Liver (tissue), 9 donors: ENCODE results near the gene ABCE1. TPM values are rescaled to one million over a fixed set of nuclear protein-coding genes. Genes with fewer than 3 reads are reported as not detected.

ENCODE experiments used
- DNase-seq: peaks from one replicate; pipeline ENCODE4 v3.0.0-alpha.2; 2017; ENCODE audit warnings: low spot score
- H3K27ac ChIP-seq, 2 donors: one replicate each; pipeline ENCODE4 v1.7.0; 2013; ENCODE audit warnings: inconsistent platforms in 2 of 2, low read length in 2 of 2, control low read depth in 1 of 2, low read depth in 1 of 2, mild to moderate bottlenecking in 1 of 2
- H3K27me3 ChIP-seq, 4 donors: one replicate each; pipeline versions ENCODE4 v1.6.1 to v1.7.0; 2013; ENCODE audit warnings: low read length in 3 of 4, inconsistent platforms in 1 of 4, mild to moderate bottlenecking in 1 of 4, moderate library complexity in 1 of 4; ENCODE audit not compliant: control insufficient read depth in 4 of 4, insufficient read depth in 4 of 4
- H3K36me3 ChIP-seq, 4 donors: one replicate each; pipeline versions ENCODE4 v1.6.1 to v1.7.0; 2013; ENCODE audit warnings: low read length in 3 of 4, mild to moderate bottlenecking in 3 of 4, low read depth in 1 of 4, moderate library complexity in 1 of 4; ENCODE audit not compliant: control insufficient read depth in 4 of 4, insufficient read depth in 3 of 4
- H3K4me1 ChIP-seq, 4 donors: one replicate each; pipeline versions ENCODE4 v1.6.1 to v1.7.0; 2013; ENCODE audit warnings: low read length in 3 of 4, mild to moderate bottlenecking in 3 of 4, moderate library complexity in 1 of 4; ENCODE audit not compliant: control insufficient read depth in 4 of 4, insufficient read depth in 4 of 4
- H3K4me3 ChIP-seq, 3 donors: one replicate each; pipeline versions ENCODE4 v1.6.1 to v1.7.0; 2013; ENCODE audit warnings: low read length in 3 of 3, control low read depth in 1 of 3, low read depth in 1 of 3, mild to moderate bottlenecking in 1 of 3
- H3K9ac ChIP-seq, 2 donors: one replicate each; pipeline ENCODE4 v1.7.0; 2013; ENCODE audit warnings: low read length in 2 of 2, mild to moderate bottlenecking in 2 of 2, moderate library complexity in 2 of 2, control low read depth in 1 of 2, low read depth in 1 of 2
- H3K9me3 ChIP-seq, 4 donors: one replicate each; pipeline versions ENCODE4 v1.6.1 to v1.7.0; 2013; ENCODE audit warnings: low read length in 3 of 4; ENCODE audit not compliant: control insufficient read depth in 4 of 4
- CTCF ChIP-seq: fragments of 150-350 bp; IDR thresholded peaks from 2 replicates; pipeline ENCODE4 v1.5.1; 2017; ENCODE audit warnings: improper control_type of control experiment, low read depth, low read length; ENCODE audit not compliant: missing input control
- EGR1 ChIP-seq, 2 donors: IDR thresholded peaks; 2 replicates each; pipeline ENCODE4 v1.6.1; 2016 to 2018; ENCODE audit warnings: antibody characterized with exemption in 2 of 2, low read depth in 2 of 2
- FOXA1 ChIP-seq: IDR thresholded peaks from 2 replicates; pipeline ENCODE4 v1.6.1; 2016; ENCODE audit warnings: antibody characterized with exemption
- FOXA2 ChIP-seq: IDR thresholded peaks from 2 replicates; pipeline ENCODE4 v1.6.1; 2016; ENCODE audit warnings: antibody characterized with exemption
- GABPA ChIP-seq, 2 donors: IDR thresholded peaks in 1 of 2; conservative IDR thresholded peaks in 1 of 2; 2 replicates each; pipeline ENCODE4 v1.6.1; 2016; ENCODE audit warnings: antibody characterized with exemption in 2 of 2, mild to moderate bottlenecking in 1 of 2, moderate library complexity in 1 of 2
- HNF4A ChIP-seq, 2 donors: conservative IDR thresholded peaks; 2 replicates each; pipeline ENCODE4 v1.6.1; 2016; ENCODE audit warnings: antibody characterized with exemption in 2 of 2, mild to moderate bottlenecking in 2 of 2
- HNF4G ChIP-seq: IDR thresholded peaks from 2 replicates; pipeline ENCODE4 v1.6.1; 2016; ENCODE audit warnings: antibody characterized with exemption
- JUND ChIP-seq, 2 donors: IDR thresholded peaks; 2 replicates each; pipeline ENCODE4 v1.6.1; 2016; ENCODE audit warnings: antibody characterized with exemption in 2 of 2
- NR2F2 ChIP-seq: IDR thresholded peaks from 2 replicates; pipeline ENCODE4 v1.6.1; 2016; ENCODE audit warnings: antibody characterized with exemption
- RAD21 ChIP-seq, 2 donors: IDR thresholded peaks; 2 replicates each; pipeline ENCODE4 v1.6.1; 2016; ENCODE audit warnings: antibody characterized with exemption in 2 of 2, mild to moderate bottlenecking in 2 of 2
- REST ChIP-seq: IDR thresholded peaks from 2 replicates; pipeline ENCODE4 v1.6.1; 2016; ENCODE audit warnings: antibody characterized with exemption, mild to moderate bottlenecking
- RXRA ChIP-seq, 2 donors: IDR thresholded peaks; 2 replicates each; pipeline ENCODE4 v1.6.1; 2017 to 2018; ENCODE audit warnings: antibody characterized with exemption in 2 of 2, mild to moderate bottlenecking in 1 of 2
- SP1 ChIP-seq: IDR thresholded peaks from 2 replicates; pipeline ENCODE4 v1.6.1; 2018; ENCODE audit warnings: antibody characterized with exemption, mild to moderate bottlenecking
- TAF1 ChIP-seq: conservative IDR thresholded peaks from 2 replicates; pipeline ENCODE4 v1.6.1; 2016; ENCODE audit warnings: antibody characterized with exemption, mild to moderate bottlenecking
- YY1 ChIP-seq: IDR thresholded peaks from 2 replicates; pipeline ENCODE4 v1.6.1; 2016; ENCODE audit warnings: antibody characterized with exemption, mild to moderate bottlenecking
- ZBTB33 ChIP-seq: IDR thresholded peaks from 2 replicates; pipeline ENCODE4 v1.6.1; 2016; ENCODE audit warnings: antibody characterized with exemption
- WGBS: extraction: QIAGEN DNeasy Blood & Tissue Kit; methylation state at CpG from one replicate; pipeline ENCODE4 v1.1.7; 2013; 5-methylcytosine and 5-hydroxymethylcytosine counted together
- polyA plus RNA-seq, 2 donors: library from polyadenylated mRNA; stranded (reverse) in 1 of 2; unstranded in 1 of 2; fragments of 200-250 nt in 1 of 2; fragments of >200 nt in 1 of 2; fragmentation: Nextera tagmentation in 1 of 2; extraction: Ambion mirVana in 1 of 2; gene quantifications; one replicate each; pipeline versions ENCODE4 v1.2.1 to v1.2.3, GENCODE V29; 2013 to 2015
- total RNA-seq, 2 donors: library from RNA; depleted of rRNA; stranded (reverse); fragments of >200 nt; gene quantifications; one replicate each; pipeline ENCODE4 v1.2.3, GENCODE V29; 2014
- TF ChIP-seq, protein P1 (sequence below): IDR thresholded peaks from 2 replicates; pipeline ENCODE4 v1.6.1; 2016; ENCODE audit warnings: antibody characterized with exemption
- TF ChIP-seq, protein P2 (sequence below): IDR thresholded peaks from 2 replicates; pipeline ENCODE4 v1.6.1; 2016; ENCODE audit warnings: antibody characterized with exemption
- donor health status: healthy.
- donor health status: healthy.
- donor health status: healthy.
- donor health status: healthy.
- donor health status: healthy.

The ABCE1 gene
- total and polyA plus RNA-seq, 4 donors, result 12.7 to 59.8 (median 31.0) TPM

GRCh38 chr4:145076469-145076855, 21.6 kb upstream of the ABCE1 start:
- no peaks in the 10 kb centered on the region for H3K27me3 ChIP-seq
- no peak for TF ChIP-seq RXRA (IDR thresholded peaks at IDR 0.05)
- no peak for TF ChIP-seq FOXA2
- no peak for TF ChIP-seq NR2F2
- TF ChIP-seq YY1, result no peak
- TF ChIP-seq GABPA (IDR thresholded peaks at IDR 0.05 in 1 of 2, conservative IDR thresholded peaks at IDR 0.05 in 1 of 2), result no peak
- TF ChIP-seq EGR1 (IDR thresholded peaks at IDR 0.05; ENCODE audit: low read depth in 2 of 2), result no peak
- TF ChIP-seq, protein P1, sequence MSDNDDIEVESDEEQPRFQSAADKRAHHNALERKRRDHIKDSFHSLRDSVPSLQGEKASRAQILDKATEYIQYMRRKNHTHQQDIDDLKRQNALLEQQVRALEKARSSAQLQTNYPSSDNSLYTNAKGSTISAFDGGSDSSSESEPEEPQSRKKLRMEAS, result no peak
- TF ChIP-seq HNF4G, result no peak
- no peak for TF ChIP-seq CTCF
- no peak for TF ChIP-seq HNF4A (conservative IDR thresholded peaks at IDR 0.05)
- TF ChIP-seq SP1, result no peak
- TF ChIP-seq RAD21 (IDR thresholded peaks at IDR 0.05), result no peak
- TF ChIP-seq ZBTB33, result no peak
- WGBS, result 94% methylated on average over 2 of the region's 2 CpGs
- H3K4me3 ChIP-seq, result no peak overlapping the region
- H3K27ac ChIP-seq, result no peak overlapping the region
- no peaks in the 10 kb centered on the region for H3K9me3 ChIP-seq
- H3K9ac ChIP-seq, result no peak overlapping the region
- peaks cover 0 to 10% (median 6%) of the 10 kb centered on the region in 4 donors for H3K36me3 ChIP-seq
- DNase-seq, result no peak
- no peaks in the 10 kb centered on the region for H3K4me1 ChIP-seq

- TF ChIP-seq, protein P1, result no peak
- no peak for TF ChIP-seq SP1
- TF ChIP-seq FOXA2, result no peak
- TF ChIP-seq GABPA (IDR thresholded peaks at IDR 0.05 in 1 of 2, conservative IDR thresholded peaks at IDR 0.05 in 1 of 2), result no peak
- TF ChIP-seq RAD21 (IDR thresholded peaks at IDR 0.05), result no peak
- TF ChIP-seq CTCF, result no peak
- no peak for TF ChIP-seq NR2F2
- TF ChIP-seq YY1, result no peak
- TF ChIP-seq HNF4G, result no peak
- no peak for TF ChIP-seq RXRA (IDR thresholded peaks at IDR 0.05)
- no peak for TF ChIP-seq HNF4A (conservative IDR thresholded peaks at IDR 0.05)
- no peak for TF ChIP-seq EGR1 (IDR thresholded peaks at IDR 0.05; ENCODE audit: low read depth in 2 of 2)
- TF ChIP-seq FOXA1, result no peak
- TF ChIP-seq, protein P2, sequence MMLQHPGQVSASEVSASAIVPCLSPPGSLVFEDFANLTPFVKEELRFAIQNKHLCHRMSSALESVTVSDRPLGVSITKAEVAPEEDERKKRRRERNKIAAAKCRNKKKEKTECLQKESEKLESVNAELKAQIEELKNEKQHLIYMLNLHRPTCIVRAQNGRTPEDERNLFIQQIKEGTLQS, result no peak
- TF ChIP-seq JUND (IDR thresholded peaks at IDR 0.05), result no peak
- no peak for TF ChIP-seq TAF1
- TF ChIP-seq REST, result no peak
- TF ChIP-seq ZBTB33, result no peak
- WGBS, result 97% methylated on average over 1 of the region's 1 CpG
- Histone ChIP-seq H3K4me3 (no peak overlapping the region), H3K9me3 (no peaks in the 10 kb centered on the region), H3K36me3 (peaks cover 0 to 11% (median 5%) of the 10 kb centered on the region in 4 donors), H3K27ac (no peak overlapping the region), H3K4me1 (peaks cover 0 to 3% (median 0%) of the 10 kb centered on the region in 4 donors), H3K9ac (no peak overlapping the region), H3K27me3 (no peaks in the 10 kb centered on the region)
- no peak for DNase-seq
Observed at GRCh38 chr4:145081756-145082155, 16.4 kb upstream of the ABCE1 start.
